ENCODE measurements around the gene TMEM9.

- TF ChIP-seq CTCF (IDR thresholded peaks at IDR 0.05) (no peak), POLR2A (IDR thresholded peaks at IDR 0.05) (no peak)
Observed at GRCh38 chr1:201169203-201169602, 14.9 kb upstream of the TMEM9 start.
